GM21529 (cell line): ENCODE measurements around the gene DSCAM.

Experiments
- ATAC-seq: cut with Tn5 transposase; IDR thresholded peaks from one replicate; pipeline ENCODE4 v1.9.1; 2021; ENCODE audit not compliant: unreplicated experiment

The DSCAM gene

DNA sequence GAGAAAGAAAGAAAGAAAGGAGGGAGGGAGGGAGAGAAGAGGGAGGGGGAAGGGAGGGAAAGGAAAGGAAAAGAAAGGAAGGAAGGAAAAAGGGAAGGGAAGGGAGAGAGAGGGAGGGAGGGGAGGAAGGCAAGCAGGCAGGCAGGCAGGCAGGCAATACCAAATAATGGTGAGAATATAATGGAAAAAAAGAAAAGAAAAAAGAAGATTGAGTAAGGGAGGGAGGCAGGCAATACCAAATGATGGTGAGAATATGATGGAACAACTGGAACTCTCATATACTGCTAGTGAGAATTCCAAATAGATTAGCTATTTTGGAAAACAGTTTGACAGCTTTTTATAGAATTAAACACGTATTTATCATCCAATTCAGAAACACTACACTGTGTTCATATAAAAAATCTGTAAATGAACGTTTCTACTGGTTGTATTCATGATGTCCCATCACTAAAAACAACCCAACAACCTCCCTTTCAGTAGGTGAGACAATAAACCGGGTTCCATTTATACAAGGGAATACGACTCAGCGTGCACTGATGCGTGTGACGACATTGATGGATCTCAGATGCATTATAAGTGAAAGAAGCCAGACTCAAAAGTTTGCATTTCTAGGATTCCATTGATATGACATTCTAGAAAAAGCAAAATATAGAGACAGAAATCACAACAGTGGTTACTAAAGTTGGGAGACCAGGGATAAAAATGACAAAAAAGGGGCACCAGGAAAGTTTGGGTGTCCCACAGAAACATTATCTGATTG, 226.4 kb downstream of the DSCAM start:
- ATAC-seq: no peak

DNA sequence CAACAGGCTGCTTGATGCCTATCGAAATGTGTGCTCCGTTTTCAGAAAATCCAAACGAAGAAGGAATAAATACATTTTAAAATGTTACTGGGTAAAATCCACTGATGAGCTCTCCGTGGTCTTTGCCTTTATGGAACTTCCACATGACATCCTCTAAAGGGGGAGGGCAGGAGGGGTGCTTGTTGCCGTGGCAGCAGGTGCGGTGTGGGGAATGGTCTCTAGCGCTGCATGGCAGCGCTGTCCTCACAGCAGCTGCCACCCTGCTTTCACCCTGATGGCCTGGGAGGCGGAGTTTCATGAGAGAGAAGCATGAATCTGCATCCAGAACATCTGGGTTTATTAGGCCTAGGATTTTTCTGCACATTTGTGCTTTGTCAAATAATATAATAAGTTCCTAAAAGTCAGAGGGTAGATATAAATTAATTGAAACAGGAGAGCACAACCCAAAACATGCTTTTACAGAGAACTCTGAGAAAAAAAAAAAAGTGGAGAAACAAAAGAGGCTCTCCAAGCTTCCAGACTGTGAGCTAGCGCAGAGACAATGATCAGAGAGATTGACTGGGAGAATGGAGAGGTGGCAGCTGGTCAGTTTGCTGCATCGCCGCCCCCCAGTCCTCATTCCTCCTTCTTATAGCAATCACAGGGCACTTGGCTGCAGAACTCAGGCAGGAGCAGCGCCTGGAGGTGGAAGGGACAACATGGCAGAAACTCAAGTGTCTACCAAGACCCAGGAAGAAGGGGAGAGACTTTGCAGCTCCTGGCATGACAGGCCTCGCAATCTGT, 228.6 kb downstream of the DSCAM start:
- ATAC-seq: no peak

DNA sequence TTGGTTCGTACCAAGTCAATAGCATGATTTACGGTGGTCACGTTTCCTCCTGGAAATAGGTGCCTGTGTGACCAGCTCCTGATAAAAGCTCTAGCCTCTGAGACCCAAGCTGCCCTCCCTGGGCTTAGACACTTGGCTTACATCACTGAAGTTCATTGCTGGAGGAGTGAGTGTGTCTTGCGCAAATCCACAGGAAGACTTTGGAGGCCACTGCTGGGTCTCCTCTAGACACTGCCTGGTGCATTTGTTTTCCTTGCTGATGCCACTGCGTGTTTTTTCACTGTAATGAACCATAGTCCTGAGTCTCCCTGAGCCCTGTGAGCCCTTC, 230.6 kb downstream of the DSCAM start:
- no peak for ATAC-seq

DNA sequence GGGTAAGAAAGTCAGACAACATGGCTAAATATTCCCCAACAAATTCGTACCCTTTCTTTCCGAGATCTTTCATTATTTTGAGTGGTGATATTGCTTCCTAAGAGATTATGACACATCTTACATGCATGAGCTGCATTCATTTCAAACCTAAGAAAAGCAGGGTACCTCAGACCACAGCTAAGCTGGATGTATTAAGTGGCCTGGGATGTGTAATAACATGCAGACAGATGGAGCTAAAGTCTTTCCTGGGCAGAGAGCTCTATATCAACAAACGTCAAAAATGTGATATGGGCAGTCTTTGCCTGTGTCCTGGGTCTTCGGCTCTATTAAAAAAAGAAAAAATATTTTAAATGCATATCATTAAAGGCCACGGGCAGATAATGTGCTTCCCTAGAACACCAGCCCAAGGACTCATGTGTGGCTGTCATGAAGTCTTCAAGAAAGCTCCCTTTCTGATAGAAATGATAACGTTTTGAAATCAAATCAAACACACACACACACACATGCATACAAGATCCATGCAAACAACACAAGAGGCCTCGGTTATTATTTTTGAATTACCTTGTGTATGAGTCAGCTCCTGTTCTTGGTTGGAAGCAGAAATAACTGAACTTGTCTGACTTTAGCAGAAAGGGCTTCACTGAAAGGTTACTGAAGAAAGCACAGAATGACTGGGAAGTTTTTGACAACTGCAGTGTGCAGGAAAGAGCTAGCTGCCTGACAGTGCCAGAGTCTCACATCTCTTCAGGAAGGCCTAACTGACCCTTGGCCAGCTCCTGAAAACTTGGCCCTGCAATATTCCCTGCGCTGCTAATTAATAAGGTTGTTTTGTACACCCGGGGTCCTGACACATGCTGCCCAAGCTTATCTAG, 231.2 kb downstream of the DSCAM start:
- no peak for ATAC-seq

DNA sequence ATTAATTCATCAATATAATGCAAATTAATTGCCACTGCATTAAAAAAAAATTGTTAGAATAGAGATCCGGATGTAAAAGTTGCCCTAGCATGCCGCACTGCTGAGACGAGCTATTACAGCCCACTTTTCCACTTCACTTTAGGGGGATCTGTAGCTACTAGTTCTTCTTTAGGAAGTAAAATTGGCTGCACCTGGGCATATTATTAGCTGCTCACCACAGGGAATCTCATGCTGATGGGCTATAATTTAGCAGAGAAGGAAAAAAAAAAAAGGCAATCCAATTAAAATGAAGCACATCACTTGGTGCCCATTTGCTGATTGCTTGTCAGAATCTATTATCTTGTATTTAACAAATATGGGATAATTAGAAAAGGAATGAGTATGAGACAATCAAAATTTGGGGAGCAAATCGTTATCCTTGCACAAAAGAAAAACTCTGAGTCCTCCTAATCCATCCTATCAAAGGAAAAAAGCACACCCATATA, 233.4 kb downstream of the DSCAM start:
- ATAC-seq: no peak

DNA sequence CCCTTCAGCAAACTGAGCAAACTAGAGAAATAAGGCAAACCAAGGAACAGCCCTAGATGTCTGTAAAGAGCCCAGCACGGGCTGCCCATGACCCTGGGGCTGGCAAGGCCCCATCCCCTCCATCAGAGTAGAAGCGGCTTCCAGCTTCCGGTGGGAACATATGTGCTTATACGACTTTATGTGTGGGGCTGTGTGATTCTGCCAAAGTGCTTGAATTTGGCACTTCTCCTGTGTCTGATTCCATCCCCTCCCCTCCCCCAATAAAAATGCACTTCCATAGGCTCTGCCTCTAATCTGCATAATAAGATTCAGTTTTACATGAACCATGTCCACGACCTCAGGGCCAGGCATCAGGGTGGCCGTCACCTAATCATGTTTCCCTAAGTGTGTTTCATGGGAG, 236.6 kb downstream of the DSCAM start:
- ATAC-seq: no peak

DNA sequence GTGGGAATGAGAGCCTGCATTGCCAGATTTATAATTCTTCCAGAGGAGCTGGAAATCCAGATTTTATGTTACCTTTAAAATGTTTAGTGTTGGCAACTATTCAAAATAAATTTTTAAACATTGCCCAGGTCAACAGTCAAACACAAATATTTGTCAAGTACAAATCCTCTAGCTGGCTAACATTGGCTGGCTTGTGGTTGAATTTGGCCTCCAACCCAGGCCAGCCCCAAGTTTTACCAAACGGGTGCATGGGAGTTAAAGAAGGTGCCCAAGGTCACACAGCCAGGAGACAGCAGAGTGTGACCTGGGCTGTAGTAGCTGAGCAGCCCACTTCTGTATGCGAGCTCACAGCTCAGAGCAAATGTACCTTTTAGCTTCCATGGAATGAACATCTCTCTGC, 240.6 kb downstream of the DSCAM start:
- no peak for ATAC-seq

DNA sequence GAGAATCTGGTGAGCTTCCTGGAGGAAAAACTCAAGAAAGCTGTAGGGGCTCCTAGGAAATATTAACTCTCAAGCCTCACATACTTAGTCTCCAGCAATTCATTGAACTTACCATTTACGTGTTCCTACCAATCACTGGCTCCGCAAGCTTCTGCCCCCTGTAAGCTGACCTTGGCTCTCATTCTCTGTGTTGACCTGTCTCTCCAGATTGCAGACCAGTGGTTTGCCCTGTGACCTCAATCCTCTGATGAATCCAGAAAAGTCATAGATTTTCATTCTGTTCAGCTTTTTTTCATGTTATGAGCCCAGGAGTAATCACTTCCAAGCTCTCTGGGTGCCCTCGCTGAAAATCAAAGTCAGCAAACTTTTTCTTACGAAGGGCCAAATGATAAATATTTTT, 241.9 kb downstream of the DSCAM start:
- ATAC-seq: no peak

DNA sequence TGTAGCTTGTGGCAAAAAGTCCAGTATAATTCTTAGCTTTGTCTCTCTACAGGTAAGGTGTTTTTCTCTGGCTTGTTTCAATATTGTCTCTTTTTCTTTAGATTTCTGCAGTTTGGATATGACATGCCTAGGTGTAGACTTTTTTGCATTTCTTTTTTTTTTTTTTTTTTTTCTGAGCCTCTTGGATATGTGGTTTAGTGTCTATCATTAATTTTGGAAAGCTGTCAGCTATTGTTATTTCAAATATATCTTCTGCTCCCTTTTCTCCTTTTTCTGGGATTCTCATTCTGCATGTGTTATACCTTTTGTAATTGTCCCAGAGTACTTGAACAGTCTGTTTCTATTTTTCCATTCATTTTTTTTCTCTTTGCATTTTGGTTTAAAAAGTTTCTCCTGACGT, 243.2 kb downstream of the DSCAM start:
- ATAC-seq: no peak

DNA sequence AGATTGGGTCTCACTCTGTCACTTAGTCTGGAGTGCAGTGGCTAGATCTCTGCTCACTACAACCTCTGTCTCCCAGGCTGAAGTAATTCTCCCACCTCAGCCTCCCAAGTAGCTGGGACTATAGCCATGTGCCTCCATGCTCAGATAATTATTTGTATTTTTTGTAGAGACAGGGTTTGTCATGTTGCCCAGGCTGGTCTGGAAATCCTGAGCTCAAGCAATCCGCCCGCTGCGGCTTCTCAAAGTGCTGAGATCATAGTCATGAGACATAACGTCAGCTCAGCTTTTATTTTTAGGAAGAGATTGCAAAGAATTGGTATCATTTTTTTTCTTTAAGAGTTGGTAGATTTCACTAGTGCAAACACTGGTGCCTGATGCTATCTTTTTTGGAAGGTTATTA, 244.9 kb downstream of the DSCAM start:
- no peak for ATAC-seq

DNA sequence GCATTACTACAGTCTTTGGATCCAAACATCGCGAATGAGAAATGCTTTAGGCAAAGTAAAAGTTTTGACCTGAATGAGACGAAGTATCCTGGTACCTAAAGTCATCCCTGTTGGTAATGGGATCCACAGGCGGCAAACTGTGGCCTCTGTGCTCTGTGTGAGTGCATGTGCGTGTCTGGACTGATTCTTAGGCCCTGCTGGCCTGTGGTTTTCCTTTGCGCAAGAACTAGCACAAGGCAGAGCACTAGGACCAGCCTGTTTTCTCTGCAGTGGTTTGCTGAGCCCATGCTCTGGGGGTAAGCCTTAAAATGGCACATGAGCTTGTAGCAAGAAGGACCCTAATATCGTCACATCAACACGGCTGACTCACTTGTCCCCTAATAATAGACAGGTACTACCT, 251.2 kb downstream of the DSCAM start:
- no peak for ATAC-seq

DNA sequence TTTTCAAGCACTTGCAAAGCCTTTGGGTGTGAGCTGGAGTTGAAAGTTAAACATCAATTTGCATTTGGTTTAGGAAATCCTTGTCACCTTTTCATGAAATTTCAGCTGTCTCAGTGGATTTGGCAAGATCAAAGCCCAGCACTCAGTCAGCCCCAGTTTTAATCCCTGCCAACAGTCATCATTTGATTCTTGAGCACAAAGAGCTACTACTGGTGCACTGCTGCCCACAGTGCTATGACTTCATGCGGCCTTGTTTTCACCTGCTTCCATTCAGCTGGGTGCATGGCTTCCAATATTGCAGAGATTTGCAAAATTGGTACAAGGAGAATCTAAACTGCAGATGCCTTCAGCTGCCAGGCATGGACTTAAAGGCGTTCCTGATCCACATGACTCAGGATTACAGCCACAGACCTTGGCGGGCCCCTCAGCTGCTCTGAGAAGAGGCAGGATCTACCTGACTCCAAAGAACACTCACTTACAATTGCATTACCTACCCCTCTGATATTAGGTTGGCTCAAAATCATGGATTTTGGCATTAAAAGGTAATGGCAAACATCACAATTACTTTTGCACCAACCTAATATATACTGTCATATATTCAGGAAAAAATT, 259.1 kb downstream of the DSCAM start:
- no peak for ATAC-seq

DNA sequence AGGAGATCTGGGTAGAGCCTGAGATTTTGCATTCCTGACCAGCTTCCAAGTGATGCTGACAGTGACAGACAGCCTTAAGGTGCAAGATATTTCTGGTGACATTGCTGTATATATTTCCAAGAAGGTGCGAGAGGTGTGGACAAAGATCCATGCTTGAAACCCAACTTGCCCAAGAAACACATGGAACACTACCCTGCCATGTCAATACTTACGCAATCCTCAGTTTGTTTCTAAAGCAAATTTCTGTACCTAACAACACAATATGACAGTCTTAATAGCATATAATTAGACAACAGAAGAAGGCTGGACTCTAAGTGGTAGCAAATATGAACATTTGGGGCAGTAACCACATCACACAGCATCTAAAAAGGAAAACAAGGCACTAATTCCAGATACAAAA, 260.4 kb downstream of the DSCAM start:
- no peak for ATAC-seq

DNA sequence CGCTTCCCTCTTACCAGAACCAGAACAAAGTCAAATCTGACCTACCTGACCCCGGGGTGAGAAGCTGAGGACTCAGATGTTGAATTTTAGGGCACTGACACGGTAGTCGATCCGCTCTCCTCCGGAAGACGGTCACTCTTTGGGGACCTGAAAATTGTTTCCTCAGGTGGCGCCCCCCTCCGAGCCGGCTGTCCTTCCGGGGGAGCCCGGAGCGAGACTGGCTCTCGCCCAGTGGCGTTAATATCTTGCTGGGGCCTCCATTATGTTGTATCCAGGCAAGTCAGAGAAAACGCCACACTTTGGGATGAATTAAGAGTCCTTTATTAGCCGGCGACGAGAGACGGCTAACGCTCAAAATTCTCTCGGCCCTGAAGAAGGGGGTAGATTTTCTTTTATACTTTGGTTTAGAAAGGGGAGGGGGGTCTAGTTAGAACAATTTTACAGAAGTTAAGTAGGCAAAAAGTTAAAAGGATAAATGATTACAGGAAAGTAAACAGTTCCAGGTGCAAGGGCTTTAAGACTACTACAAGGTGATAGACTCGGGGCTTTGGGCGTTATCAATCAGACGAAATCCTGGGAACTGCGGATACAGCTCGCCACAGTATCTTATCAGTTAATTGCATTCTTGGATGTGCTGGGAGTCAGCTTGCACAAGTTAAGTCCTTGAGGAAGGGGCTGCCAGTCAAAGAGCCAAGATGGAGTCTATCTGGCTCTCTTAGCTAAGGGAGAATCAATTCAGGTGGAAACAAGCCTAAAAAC, 269.5 kb downstream of the DSCAM start:
- ATAC-seq: no peak

DNA sequence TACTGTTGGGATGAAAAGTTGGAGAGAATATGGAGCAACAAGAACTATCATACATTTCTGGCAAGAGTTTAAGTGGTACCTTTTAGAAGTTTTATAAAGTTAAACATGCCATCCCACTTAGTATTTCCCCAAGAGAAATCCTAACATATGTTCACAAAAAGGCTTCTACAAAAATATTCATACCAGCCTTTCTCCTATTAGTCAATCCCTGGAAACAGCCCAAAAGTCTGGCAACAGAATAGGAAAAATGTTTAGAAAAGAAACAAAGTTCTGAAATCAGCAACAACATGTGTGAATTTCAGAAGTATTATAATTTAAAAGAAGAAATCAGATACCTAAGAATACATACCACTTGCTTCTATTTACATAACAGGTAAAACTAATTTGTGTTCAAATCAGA, 271.0 kb downstream of the DSCAM start:
- ATAC-seq: no peak

DNA sequence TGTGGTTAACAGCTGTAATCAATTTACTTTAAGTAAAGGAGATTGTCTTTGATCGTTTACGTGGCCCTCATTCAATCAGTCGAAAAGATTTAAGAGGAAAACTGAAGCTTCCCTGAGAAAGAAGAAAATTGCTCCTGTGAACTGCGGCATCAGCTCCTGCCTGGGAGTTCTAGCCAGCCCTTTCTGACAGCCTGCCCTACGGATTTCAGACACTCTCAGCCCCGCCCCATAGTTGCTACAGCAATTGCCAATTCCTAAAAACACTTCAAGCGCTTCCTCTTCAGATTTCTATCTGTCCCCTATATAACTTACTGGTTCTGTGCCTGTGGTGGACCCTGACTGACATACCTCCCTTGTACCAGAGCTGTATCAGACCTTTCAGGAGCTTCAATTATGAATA, 277.6 kb downstream of the DSCAM start:
- no peak for ATAC-seq

DNA sequence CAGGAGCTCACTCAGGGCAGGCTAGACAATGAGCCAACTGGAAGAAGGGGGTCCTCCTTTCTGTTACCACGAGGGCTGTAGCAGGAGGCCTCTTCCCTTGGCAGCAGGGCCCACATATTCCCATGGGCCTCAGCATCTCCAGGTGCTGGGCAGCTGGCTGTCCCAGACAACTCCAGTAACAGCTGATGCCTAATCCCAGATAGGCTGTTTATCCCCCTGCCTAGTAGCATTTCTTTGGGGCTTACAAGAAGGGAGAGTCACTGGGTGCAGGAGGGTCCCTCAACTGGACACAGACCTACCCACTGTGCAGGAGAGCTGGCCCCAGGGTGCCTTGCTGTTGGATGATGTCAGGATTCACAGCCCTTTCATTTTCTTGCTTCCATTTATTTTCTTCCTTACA, 278.2 kb downstream of the DSCAM start:
- ATAC-seq: no peak

DNA sequence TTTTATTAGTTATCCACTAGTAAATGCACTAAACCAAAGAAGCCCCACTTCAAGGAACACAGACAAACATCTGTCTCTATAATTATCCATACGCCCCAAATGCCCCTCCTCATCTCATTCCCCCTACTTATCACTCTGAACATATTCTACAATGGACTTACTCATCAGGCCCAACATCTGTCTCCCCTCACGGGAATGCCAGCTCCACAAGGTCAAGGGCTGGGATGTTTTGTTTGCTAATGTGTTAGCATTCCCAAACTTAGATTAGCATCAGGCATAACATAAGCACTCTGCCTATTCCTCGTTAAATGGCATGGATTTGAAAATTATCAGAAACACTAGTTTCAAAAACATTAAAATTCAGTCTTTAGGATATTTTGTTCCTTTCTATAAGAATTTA, 279.5 kb downstream of the DSCAM start:
- ATAC-seq: no peak

DNA sequence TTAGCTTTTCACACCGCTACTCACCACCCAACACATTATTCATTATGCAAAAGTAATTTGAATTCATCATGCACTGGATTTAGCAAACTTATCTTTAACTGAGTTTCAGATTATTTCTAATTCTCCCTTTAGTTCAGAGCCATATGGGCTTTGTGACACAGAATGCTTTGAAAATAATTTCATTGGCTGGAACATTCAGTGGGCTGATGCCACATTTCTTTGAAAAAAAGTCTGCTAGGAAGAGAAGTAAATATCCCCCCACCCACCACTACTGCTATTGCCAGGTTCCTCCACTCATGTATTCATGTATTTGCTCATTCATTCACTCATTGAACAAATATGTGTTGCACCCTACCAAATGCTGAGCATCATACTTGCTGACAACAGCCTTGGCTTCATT, 280.5 kb downstream of the DSCAM start:
- no peak for ATAC-seq

DNA sequence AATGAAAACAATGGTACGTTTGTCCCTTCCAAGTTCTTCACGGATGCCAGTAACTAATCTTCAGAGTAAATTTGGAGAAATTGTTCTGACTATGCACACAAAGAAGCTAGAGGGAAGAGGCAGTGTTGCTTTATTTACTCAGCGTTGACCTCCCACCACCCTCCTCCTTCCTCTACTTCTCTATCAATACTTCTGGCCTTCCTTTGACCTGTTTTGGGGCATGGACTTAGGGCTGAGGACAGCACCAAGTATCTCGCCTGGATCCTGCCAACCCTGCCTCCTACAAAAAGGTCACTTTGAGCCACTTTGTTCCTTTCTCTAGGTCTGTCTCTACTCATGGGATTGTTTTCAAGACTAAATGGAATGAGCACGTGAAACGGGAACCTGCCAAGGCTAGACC, 282.6 kb downstream of the DSCAM start:
- no peak for ATAC-seq

DNA sequence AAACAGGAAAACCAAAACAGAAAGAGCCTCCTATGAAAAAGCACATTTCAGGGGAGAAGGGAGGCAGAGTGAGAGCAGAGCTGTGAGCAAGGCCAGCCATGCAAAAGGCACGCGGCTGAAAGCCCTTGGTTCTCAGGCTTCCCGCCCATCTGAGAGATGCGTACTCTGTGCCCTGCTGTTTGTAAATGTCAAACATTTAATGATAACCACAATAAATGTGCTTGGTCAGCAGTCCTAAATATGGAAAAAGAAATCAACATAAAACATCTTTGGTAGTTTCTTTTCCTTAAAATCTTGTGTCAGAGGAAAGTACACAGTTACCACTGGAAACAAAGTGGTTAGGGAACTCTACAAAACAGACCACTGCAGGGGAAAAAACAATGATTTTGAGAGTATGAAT, 283.1 kb downstream of the DSCAM start:
- no peak for ATAC-seq
